ENCODE results near the gene SIRT2.

DNA sequence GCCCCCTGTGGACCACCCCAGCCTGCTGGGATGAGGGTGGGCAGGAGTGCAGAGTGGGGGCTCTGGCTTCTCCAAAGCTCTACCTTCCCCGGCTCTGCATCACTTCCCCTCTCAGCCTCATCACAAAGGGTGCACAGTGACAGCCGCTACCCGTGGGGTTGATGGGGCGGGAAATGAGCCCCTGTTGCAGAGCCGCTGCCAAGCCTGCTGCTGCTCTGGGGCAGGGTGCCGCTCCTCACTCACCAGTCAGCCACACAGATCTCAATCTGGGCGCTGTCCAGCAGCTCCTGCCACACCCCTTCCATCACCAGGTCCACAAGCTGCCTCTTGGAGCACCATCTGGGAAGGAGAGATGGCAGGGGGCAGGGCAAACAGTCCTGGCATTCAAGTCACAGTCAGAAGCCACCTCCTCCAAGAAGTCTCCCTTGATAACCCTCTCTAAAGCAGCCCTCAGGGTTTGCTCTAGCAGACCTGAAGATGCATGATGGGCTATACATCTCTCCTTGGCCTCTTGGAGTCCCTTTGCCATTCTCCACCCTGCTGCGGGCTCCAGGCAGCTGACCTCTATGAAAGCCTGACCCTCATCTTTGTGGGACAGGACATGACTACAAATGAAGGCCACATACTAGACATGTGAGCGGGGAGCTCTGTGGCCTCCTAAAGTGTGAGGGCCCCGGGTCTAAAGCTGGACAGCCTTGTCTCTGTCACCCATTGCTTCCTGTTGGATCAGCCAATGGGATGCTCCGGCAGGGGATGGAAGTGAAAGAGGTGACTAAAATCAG, 47.0 kb upstream of the SIRT2 start:
- TF ChIP-seq, protein P1, sequence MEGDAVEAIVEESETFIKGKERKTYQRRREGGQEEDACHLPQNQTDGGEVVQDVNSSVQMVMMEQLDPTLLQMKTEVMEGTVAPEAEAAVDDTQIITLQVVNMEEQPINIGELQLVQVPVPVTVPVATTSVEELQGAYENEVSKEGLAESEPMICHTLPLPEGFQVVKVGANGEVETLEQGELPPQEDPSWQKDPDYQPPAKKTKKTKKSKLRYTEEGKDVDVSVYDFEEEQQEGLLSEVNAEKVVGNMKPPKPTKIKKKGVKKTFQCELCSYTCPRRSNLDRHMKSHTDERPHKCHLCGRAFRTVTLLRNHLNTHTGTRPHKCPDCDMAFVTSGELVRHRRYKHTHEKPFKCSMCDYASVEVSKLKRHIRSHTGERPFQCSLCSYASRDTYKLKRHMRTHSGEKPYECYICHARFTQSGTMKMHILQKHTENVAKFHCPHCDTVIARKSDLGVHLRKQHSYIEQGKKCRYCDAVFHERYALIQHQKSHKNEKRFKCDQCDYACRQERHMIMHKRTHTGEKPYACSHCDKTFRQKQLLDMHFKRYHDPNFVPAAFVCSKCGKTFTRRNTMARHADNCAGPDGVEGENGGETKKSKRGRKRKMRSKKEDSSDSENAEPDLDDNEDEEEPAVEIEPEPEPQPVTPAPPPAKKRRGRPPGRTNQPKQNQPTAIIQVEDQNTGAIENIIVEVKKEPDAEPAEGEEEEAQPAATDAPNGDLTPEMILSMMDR (IDR thresholded peaks at IDR 0.05) = no peak
- TF ChIP-seq POLR2A (IDR thresholded peaks at IDR 0.05) = no peak
